LNCAP (cell line): Measurements from ENCODE around the gene IRX2.

Source experiments
- CTCF ChIP-seq: fragments of 450-650 bp; IDR thresholded peaks from 2 replicates; pipeline ENCODE4 v1.5.1; 2017; ENCODE audit warnings: mild to moderate bottlenecking

The IRX2 gene

GRCh38 chr5:2742921-2743679 is 8.4 kb downstream of the IRX2 start:
- no peak for TF ChIP-seq CTCF

- TF ChIP-seq CTCF = no peak
Measured at GRCh38 chr5:2741956-2742355, 9.5 kb downstream of the IRX2 start.

DNA sequence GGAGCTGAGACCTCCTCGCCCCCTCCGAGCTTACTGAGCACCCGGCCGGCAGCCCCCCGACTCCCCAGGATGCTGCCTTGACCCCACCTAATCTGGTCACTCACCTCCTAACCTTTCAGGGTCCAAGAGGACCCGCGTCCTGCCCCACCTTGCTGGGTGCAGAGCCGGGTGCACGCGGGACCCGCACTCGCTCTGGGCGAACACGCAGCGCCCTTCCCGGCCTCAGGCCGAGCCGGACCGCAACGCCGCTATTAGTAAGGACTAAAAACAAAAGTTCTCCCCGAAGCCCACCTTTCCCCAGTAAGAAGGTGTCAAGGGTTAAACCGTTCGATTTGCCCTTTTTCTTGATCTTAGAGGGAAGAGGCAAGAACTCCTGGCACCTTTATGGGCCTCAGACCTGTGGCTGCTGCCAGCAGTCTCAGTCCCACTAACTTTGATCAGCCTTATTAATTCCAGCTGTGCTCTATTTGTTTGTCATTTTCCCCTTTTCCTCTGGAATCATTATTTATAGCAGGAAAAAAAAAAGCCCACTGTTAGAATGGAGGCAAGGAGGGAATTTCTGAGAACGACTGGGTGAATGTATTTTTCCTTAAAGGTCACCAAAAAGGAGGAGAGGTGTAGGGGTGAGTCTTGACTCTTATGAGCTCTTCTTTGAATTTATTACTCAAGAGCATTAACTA is 10.5 kb downstream of the IRX2 start:
- no peak for TF ChIP-seq CTCF

DNA sequence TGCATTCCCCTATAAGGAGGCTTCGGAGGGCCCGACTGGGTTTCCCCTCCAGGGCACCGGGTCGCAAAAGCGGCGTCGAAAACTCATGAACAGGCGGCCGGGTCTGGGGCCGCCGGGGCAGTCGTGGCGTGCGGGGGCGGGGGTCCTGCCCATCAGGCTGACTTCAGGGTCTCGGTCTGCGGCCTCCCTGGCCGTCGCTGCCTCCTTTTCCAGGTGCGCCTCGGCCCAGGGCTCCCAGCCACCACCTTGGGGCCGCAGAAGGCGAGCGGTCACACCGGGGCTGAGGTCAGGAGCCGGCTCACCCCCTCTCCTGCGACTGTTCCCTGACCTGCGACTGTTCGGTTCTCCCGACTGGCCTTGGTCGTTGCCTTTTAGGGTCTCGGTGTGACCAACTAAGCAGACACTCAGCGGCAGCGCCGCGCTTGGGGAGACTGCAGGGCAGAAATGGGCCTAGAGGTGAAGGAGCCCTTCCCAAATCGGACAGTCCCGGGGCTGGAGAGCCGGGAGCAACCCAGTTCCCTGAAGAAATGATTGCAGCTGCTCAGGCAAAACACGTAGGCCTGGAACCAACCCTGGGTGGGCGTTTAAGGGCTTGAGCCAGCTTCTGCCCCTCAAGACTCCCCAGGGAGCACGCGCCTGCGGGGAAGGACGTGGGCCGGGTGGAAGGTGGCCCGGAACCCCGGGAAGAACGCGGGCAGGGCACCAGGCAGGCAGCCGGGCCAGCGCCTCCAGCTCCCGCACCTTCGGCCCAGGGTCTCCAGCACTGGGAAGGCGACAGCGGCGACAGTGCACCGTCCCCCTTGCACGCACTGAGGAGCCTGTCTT is 11.2 kb downstream of the IRX2 start:
- TF ChIP-seq CTCF = no peak

DNA sequence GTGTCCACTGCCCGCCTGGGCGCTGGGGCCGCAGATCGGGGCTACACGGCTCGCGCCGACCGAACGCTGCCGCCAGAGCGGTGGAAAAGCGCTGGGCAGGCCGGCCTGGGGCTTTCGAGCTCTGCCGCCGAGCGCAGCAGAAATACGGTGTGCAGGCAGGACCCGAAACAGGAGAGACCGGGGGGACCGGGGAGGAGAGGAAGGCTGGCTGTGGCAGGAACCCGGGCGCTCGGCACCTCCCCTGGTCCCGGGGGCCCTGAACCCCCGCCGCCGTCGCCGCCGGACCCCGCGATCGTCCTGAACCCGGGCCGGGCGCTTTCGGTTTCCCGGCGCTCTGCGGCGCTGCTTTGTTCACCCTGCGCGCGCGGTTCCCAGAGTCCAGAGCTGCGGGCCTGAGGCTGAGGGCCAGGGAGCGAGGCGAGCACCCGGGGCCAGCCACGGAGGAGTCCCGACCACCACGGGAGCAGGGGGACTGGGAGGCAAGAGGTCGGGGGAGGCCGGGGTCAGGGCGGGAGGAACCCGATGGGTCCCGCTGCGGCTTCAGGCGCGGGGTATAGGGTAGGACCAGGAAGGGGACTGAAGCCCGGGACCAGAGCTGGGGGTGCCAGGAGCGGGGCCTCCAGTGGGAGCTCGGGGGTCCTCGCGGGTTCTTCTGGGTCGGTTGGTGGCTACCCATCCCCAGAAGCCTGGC is 12.0 kb downstream of the IRX2 start:
- TF ChIP-seq CTCF = no peak

DNA sequence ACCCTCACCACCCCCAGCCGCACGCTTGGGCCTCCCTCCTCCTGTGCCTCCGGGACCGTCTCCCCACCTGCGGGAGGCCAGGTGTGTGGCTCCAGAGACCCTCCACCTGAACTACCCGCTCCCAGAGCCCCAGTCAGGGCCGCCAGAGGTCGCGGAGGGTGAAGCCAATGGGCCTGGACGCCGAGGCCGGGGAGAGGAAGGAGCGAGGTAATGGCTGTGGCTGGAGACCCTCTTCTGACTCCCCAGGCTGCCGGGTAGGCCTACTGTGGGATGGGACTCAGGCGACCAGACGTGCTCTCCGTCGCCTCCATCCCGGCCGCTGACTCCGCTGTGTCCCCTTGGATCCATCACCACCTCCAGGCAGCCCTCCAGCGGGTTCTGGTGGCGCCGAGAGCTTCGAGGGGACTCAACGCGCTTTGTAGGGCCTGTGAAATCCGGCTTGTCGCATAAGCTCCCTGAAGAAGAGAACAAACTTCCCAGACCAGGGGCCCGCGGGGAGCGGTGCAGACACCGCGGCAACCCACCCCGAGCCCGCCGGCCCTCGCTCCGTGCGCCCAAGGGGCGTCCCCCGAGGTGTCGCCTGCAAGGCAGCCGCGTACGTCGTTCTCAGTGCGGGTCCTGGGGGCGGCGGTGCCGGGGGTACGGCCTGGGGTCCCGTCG is 12.6 kb downstream of the IRX2 start:
- TF ChIP-seq CTCF = no peak
